Hepatocyte (in vitro differentiated cells): ENCODE measurements around the gene NKX2-2.

ENCODE experiments used
- EZH2 ChIP-seq: fragments of 200-600 bp; sonication (generic); IDR thresholded peaks from 2 replicates; pipeline ENCODE4 v1.6.1; 2016; ENCODE audit warnings: antibody characterized with exemption, mild to moderate bottlenecking, borderline replicate concordance
- EZH2phosphoT487 ChIP-seq: fragments of 200-600 bp; sonication (generic); IDR thresholded peaks from one replicate; pipeline ENCODE4 v1.6.1; 2018; ENCODE audit warnings: antibody characterized with exemption, mild to moderate bottlenecking, low read depth, moderate library complexity; ENCODE audit not compliant: unreplicated experiment, severe bottlenecking
- TF ChIP-seq, protein P1 (sequence below): fragments of 200-600 bp; sonication (generic); IDR thresholded peaks from 2 replicates; pipeline ENCODE4 v1.5.1; 2016; ENCODE audit warnings: antibody characterized with exemption, mild to moderate bottlenecking; ENCODE audit not compliant: poor library complexity

DNA sequence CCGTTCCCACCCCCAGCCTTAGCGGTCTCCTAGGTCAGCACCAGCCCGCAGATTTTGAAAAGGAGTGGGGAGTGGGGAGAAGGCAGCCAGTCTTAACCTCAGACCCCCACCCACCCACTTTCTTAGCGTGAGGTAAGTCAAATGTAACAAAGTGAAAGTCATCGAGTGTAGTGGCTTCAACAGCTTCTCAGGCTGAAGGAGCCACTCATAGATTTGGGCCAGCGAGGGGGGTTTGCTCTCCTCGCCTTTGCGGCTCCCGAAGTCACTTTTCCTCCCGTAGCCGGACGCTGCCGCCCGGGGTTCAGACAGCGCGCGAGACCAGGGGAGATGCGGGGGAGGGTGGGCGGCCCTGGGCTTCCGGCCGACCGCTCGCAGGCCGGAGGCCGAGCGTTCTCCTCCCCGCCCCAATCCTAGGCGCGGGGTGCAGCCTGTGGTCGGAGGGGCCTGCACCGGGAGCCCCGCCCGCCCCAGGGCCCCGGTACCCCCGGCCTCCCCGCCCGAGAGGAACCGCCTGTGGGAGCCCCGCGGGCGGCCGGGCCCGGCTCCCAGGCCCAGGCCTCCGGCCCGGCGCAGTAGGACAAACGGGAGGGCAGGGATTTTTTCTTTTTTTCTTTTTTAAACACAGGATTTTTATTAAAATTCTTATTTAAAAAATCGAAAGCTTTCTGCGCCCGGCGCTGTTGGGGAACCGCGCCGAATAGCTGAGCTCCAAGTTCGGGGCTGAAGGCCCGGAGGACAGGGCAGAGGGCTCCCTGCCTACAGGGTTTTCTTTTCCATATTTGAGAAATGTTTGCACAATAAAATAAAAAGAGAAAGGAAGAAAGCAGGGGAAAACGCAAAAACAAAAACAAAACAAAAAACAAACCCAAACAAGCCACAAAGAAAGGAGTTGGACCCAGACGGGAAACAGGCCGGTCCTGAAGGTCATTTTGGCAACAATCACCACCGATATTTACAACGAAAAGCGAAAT lies 3.2 kb downstream of the NKX2-2 start:
- TF ChIP-seq EZH2: peak; percentile 97
- TF ChIP-seq, protein P1, sequence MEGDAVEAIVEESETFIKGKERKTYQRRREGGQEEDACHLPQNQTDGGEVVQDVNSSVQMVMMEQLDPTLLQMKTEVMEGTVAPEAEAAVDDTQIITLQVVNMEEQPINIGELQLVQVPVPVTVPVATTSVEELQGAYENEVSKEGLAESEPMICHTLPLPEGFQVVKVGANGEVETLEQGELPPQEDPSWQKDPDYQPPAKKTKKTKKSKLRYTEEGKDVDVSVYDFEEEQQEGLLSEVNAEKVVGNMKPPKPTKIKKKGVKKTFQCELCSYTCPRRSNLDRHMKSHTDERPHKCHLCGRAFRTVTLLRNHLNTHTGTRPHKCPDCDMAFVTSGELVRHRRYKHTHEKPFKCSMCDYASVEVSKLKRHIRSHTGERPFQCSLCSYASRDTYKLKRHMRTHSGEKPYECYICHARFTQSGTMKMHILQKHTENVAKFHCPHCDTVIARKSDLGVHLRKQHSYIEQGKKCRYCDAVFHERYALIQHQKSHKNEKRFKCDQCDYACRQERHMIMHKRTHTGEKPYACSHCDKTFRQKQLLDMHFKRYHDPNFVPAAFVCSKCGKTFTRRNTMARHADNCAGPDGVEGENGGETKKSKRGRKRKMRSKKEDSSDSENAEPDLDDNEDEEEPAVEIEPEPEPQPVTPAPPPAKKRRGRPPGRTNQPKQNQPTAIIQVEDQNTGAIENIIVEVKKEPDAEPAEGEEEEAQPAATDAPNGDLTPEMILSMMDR: no peak
- TF ChIP-seq EZH2phosphoT487: peak; percentile 92
